ENCODE results near the gene CIB1. TPM values are rescaled to one million over a fixed set of nuclear protein-coding genes. Genes with fewer than 3 reads are reported as not detected.

Gene CIB1
- total RNA-seq, 2 donors from 2014 or later = 18.0 to 35.6 TPM

GRCh38 chr15:90200534-90201129 lies 33.1 kb downstream of the CIB1 start:
- peak overlapping the region; percentile 85 for H3K4me3 ChIP-seq
- no peaks in the 10 kb centered on the region for H3K27me3 ChIP-seq (replicated peaks; ENCODE audit: insufficient read depth)
- DNase-seq (ENCODE audit: low spot score) = no peak
- H3K36me3 ChIP-seq = no peaks in the 10 kb centered on the region
- H3K4me1 ChIP-seq (ENCODE audit: control insufficient read depth in 1 of 2, low read depth in 2 of 2) = peaks cover 8 to 35% of the 10 kb centered on the region in 2 donors
- no peaks in the 10 kb centered on the region for H3K9me3 ChIP-seq
- TF ChIP-seq, protein P1, sequence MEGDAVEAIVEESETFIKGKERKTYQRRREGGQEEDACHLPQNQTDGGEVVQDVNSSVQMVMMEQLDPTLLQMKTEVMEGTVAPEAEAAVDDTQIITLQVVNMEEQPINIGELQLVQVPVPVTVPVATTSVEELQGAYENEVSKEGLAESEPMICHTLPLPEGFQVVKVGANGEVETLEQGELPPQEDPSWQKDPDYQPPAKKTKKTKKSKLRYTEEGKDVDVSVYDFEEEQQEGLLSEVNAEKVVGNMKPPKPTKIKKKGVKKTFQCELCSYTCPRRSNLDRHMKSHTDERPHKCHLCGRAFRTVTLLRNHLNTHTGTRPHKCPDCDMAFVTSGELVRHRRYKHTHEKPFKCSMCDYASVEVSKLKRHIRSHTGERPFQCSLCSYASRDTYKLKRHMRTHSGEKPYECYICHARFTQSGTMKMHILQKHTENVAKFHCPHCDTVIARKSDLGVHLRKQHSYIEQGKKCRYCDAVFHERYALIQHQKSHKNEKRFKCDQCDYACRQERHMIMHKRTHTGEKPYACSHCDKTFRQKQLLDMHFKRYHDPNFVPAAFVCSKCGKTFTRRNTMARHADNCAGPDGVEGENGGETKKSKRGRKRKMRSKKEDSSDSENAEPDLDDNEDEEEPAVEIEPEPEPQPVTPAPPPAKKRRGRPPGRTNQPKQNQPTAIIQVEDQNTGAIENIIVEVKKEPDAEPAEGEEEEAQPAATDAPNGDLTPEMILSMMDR (IDR thresholded peaks at IDR 0.05) = no peak
- H3K27ac ChIP-seq = peak overlapping the region; percentile 1 to 2
- no peak for ATAC-seq (ENCODE audit: insufficient number of reproducible peaks, low FRiP score, low read depth)

GRCh38 chr15:90194655-90195054 lies 39.1 kb downstream of the CIB1 start:
- TF ChIP-seq, protein P1 (IDR thresholded peaks at IDR 0.05) = no peak
- ATAC-seq (ENCODE audit: insufficient number of reproducible peaks, low FRiP score, low read depth) (no peak), DNase-seq (ENCODE audit: low spot score) (no peak)
- peaks cover 17 to 28% of the 10 kb centered on the region in 2 donors for H3K4me1 ChIP-seq (ENCODE audit: control insufficient read depth in 1 of 2, low read depth in 2 of 2)
- H3K27me3 ChIP-seq (replicated peaks; ENCODE audit: insufficient read depth) = no peaks in the 10 kb centered on the region
- H3K9me3 ChIP-seq = no peaks in the 10 kb centered on the region
- H3K4me3 ChIP-seq = no peak overlapping the region
- no peak overlapping the region for H3K27ac ChIP-seq
- no peaks in the 10 kb centered on the region for H3K36me3 ChIP-seq

- no peaks in the 10 kb centered on the region for H3K36me3 ChIP-seq
- H3K4me1 ChIP-seq (ENCODE audit: control insufficient read depth in 1 of 2, low read depth in 2 of 2) = peaks cover 17 to 28% of the 10 kb centered on the region in 2 donors
- H3K4me3 ChIP-seq = peak overlapping the region; percentile 0
- no peaks in the 10 kb centered on the region for H3K9me3 ChIP-seq
- TF ChIP-seq, protein P1 (IDR thresholded peaks at IDR 0.05) = no peak
- peak overlapping the region; percentile 27 to 44 for H3K27ac ChIP-seq
- no peaks in the 10 kb centered on the region for H3K27me3 ChIP-seq (replicated peaks; ENCODE audit: insufficient read depth)
- DNase-seq (ENCODE audit: low spot score) (no peak), ATAC-seq (ENCODE audit: insufficient number of reproducible peaks, low FRiP score, low read depth) (no peak)
These were observed 40.6 kb downstream of the CIB1 start for GRCh38 chr15:90192961-90193786.

DNA sequence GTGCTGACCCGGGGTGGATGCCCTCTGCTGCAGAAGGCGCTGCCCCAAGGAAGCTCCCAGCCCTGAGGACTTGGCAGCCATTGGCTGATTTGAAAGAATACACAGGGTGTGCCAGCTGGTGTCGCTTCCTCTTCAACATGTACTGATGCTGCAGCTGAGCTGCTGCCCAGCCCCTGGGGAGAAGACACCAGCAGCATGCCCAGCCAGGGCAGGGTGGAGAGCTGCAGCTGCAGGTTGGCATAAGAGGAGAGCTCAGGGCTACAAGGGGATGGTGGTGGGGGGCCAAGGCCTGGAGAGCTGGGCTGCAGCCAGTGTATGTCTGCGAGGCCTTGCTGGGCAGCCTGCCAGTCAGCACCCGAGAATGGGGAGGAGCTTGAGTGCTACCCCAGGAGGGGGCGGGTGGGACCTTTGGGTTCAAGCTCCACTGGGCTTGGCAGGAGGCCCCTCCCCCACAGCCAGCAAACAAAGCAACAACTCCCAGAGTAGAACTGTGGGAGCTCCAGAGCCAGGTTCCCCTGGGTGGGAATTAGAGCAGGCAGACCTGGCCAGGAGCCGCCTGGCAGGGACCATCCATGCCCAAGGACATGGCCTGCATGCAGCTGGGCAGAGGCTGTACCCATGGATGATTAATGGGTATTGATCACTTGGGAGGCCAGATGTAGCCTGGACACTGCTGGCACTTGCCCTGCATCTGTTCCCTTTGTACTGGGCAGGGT lies 41.8 kb downstream of the CIB1 start:
- H3K4me3 ChIP-seq = no peak overlapping the region
- H3K36me3 ChIP-seq = no peaks in the 10 kb centered on the region
- H3K4me1 ChIP-seq (ENCODE audit: control insufficient read depth in 1 of 2, low read depth in 2 of 2) = peaks cover 17 to 36% of the 10 kb centered on the region in 2 donors
- TF ChIP-seq, protein P1 (IDR thresholded peaks at IDR 0.05) = no peak
- DNase-seq (ENCODE audit: low spot score) (no peak), ATAC-seq (ENCODE audit: insufficient number of reproducible peaks, low FRiP score, low read depth) (no peak)
- no peaks in the 10 kb centered on the region for H3K9me3 ChIP-seq
- H3K27me3 ChIP-seq (replicated peaks; ENCODE audit: insufficient read depth) = no peaks in the 10 kb centered on the region
- H3K27ac ChIP-seq = peak overlapping the region; percentile 44 to 47

DNA sequence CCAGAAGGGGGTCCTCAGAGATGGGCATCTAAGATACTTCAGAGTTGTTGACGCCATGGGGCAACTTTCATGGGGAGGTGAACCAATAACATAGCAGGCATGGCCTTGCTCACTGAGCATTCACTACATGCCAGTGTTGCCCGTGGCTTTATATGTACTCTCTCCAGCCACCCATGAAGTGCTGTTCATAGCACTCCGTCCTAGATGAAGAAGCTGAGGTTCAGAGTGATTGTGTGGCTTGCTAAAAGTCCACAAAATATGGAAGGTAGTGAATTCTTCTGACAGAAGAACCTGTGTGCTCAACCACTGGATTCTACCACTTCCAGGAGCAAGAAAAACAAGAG lies 42.4 kb downstream of the CIB1 start:
- TF ChIP-seq, protein P1 (IDR thresholded peaks at IDR 0.05) = no peak
- ATAC-seq (ENCODE audit: insufficient number of reproducible peaks, low FRiP score, low read depth) (no peak), DNase-seq (ENCODE audit: low spot score) (no peak)
- Histone ChIP-seq H3K27me3 (replicated peaks; ENCODE audit: insufficient read depth) (no peaks in the 10 kb centered on the region), H3K27ac (peak overlapping the region; percentile 44 to 47), H3K4me3 (no peak overlapping the region), H3K9me3 (no peaks in the 10 kb centered on the region), H3K4me1 (ENCODE audit: control insufficient read depth in 1 of 2, low read depth in 2 of 2) (peaks cover 17 to 36% of the 10 kb centered on the region in 2 donors), H3K36me3 (no peaks in the 10 kb centered on the region)

Measured in thoracic aorta (tissue), 2 donors.